A673 (cell line): ENCODE data around the gene TTC1. TPM values are rescaled to one million over a fixed set of nuclear protein-coding genes. Genes with fewer than 3 reads are reported as not detected.
A peak's percentile ranks its signal among the peaks of the same experiment; 100 is the strongest.

Source experiments
- BruUV-seq: library from RNA; stranded (reverse); fragments of 400-500 nt; replicated peaks from 2 replicates; lab custom pipeline; 2021; lab: Mats Ljungman, UMichigan
- CTCF ChIA-PET: fragments of 300-600 bp; sonication (Branson Sonifier 250); formaldehyde crosslinking; loops from one replicate; lab custom pipeline; 2022; ENCODE audit warnings: antibody characterized with exemption; lab: Charles Lee
- POLR2A ChIA-PET: fragments of 300-600 bp; sonication (Branson Sonifier 250); formaldehyde crosslinking; loops from one replicate; lab custom pipeline; 2022; ENCODE audit warnings: antibody characterized with exemption; ENCODE audit not compliant: low non-redundant PET; lab: Charles Lee
- DNase-seq: peaks from one replicate; pipeline ENCODE4 v3.0.0-alpha.2; 2015; ENCODE audit warnings: low spot score
- H3K27ac ChIP-seq: fragments of 200-600 bp; sonication (generic); 2 replicates; pipeline ENCODE4 v1.5.1; 2016; ENCODE audit warnings: mixed run types, low read depth, mild to moderate bottlenecking, mixed read lengths, antibody characterized with exemption, low read length; ENCODE audit not compliant: poor library complexity, severe bottlenecking
- H3K27me3 ChIP-seq: fragments of 200-600 bp; sonication (generic); replicated peaks from 2 replicates; pipeline ENCODE4 v1.6.1; 2017; ENCODE audit warnings: mixed run types, low read depth, mild to moderate bottlenecking, mixed read lengths, antibody characterized with exemption, low read length; ENCODE audit not compliant: insufficient read depth, poor library complexity
- H3K36me3 ChIP-seq: fragments of 200-600 bp; sonication (generic); 2 replicates; pipeline ENCODE4 v1.6.1; 2016; ENCODE audit warnings: mixed run types, mild to moderate bottlenecking, mixed read lengths, antibody characterized with exemption, low read length; ENCODE audit not compliant: insufficient read depth, poor library complexity, severe bottlenecking
- H3K4me1 ChIP-seq: fragments of 200-600 bp; sonication (generic); 2 replicates; pipeline ENCODE4 v1.6.1; 2017; ENCODE audit warnings: mixed run types, mild to moderate bottlenecking, mixed read lengths, antibody characterized with exemption, low read length; ENCODE audit not compliant: insufficient read depth, poor library complexity, severe bottlenecking
- H3K4me3 ChIP-seq: fragments of 200-600 bp; sonication (generic); 2 replicates; pipeline ENCODE4 v1.5.1; 2016; ENCODE audit warnings: low read depth, mixed run types, mild to moderate bottlenecking, mixed read lengths, low read length; ENCODE audit not compliant: poor library complexity, severe bottlenecking
- H3K9me3 ChIP-seq: fragments of 200-600 bp; sonication (generic); 2 replicates; pipeline ENCODE4 v1.6.1; 2016; ENCODE audit warnings: mixed run types, low read depth, mild to moderate bottlenecking, mixed read lengths, antibody characterized with exemption, low read length; ENCODE audit not compliant: poor library complexity, severe bottlenecking
- CTCF ChIP-seq: fragments of 300-800, 200-600 bp; sonication (generic); conservative IDR thresholded peaks from 2 replicates; pipeline ENCODE4 v1.5.1; 2017; ENCODE audit warnings: low read depth, mild to moderate bottlenecking, antibody characterized with exemption, low read length, moderate library complexity, mixed read lengths
- EZH2 ChIP-seq: fragments of 200-600 bp; sonication (generic); IDR thresholded peaks from 2 replicates; pipeline ENCODE4 v1.6.1; 2017; ENCODE audit warnings: borderline replicate concordance, low read depth, mild to moderate bottlenecking, mixed read lengths, antibody characterized with exemption, low read length; ENCODE audit not compliant: poor library complexity, severe bottlenecking
- intact Hi-C: fragments of 100-400 bp; cut with micrococcal nuclease; formaldehyde crosslinking; loops from one replicate; pipeline ENCODE4 v1.10.0; 2022; ENCODE audit not compliant: unreplicated experiment
- total RNA-seq: library from RNA; stranded (reverse); gene quantifications from 2 replicates; pipeline ENCODE4 v1.2.3, GENCODE V29; 2021

The TTC1 gene
- total RNA-seq, 1 experiment from 2014 or later, result 66.5 TPM

- ChIA-PET POLR2A (no interaction called here), CTCF (no interaction called here)
- no TSS peak for BruUV-seq
- Histone ChIP-seq H3K4me1 (no peaks in the 10 kb centered on the region), H3K36me3 (no peaks in the 10 kb centered on the region), H3K27ac (no peak overlapping the region), H3K27me3 (peaks cover 45% of the 10 kb centered on the region), H3K9me3 (no peaks in the 10 kb centered on the region), H3K4me3 (no peak overlapping the region)
- no peak for TF ChIP-seq EZH2
- TF ChIP-seq CTCF, result no peak
- DNase-seq, result no peak
- intact Hi-C loops, result loop anchor here (10.0 kb wide), 1 partner anchor 635 kb away; the partner anchor contains the start of gene IL12B
These were observed 39.0 kb upstream of the TTC1 start for GRCh38 chr5:159969966-159970365.

GRCh38 chr5:159971038-159971437 lies 37.9 kb upstream of the TTC1 start:
- Histone ChIP-seq H3K27me3 (peaks cover 45% of the 10 kb centered on the region), H3K4me3 (no peak overlapping the region), H3K9me3 (no peaks in the 10 kb centered on the region), H3K36me3 (no peaks in the 10 kb centered on the region), H3K4me1 (no peaks in the 10 kb centered on the region), H3K27ac (no peak overlapping the region)
- no peak for DNase-seq
- intact Hi-C loops, result no loop called here
- TF ChIP-seq CTCF (no peak), EZH2 (no peak)
- CTCF ChIA-PET, result no interaction called here
- BruUV-seq, result no TSS peak
- POLR2A ChIA-PET, result no interaction called here

GRCh38 chr5:159971514-159971913 lies 37.4 kb upstream of the TTC1 start:
- no TSS peak for BruUV-seq
- no peaks in the 10 kb centered on the region for H3K36me3 ChIP-seq
- CTCF ChIA-PET, result interaction anchor here (0.6 kb wide), 1 partner anchor 16 kb away, joined by 5 read pairs; no protein-coding TSS in a partner anchor
- no peak overlapping the region for H3K4me3 ChIP-seq
- no peaks in the 10 kb centered on the region for H3K4me1 ChIP-seq
- intact Hi-C loops, result no loop called here
- no peaks in the 10 kb centered on the region for H3K9me3 ChIP-seq
- POLR2A ChIA-PET, result no interaction called here
- TF ChIP-seq EZH2 (peak; percentile 61), CTCF (no peak)
- no peak for DNase-seq
- no peak overlapping the region for H3K27ac ChIP-seq
- peaks cover 45% of the 10 kb centered on the region for H3K27me3 ChIP-seq
